Jurkat, Clone E6-1 (cell line): Measurements from ENCODE around the gene ZG16.

Experiments used
- DNase-seq: peaks from one replicate; pipeline ENCODE4 v3.0.0-alpha.2; 2011; ENCODE audit warnings: low read depth, low spot score
- H3K4me3 ChIP-seq: 2 replicates; pipeline ENCODE4 v1.5.1; 2011; ENCODE audit warnings: mild to moderate bottlenecking, low read length, control low read depth, moderate library complexity

ZG16 gene

DNA sequence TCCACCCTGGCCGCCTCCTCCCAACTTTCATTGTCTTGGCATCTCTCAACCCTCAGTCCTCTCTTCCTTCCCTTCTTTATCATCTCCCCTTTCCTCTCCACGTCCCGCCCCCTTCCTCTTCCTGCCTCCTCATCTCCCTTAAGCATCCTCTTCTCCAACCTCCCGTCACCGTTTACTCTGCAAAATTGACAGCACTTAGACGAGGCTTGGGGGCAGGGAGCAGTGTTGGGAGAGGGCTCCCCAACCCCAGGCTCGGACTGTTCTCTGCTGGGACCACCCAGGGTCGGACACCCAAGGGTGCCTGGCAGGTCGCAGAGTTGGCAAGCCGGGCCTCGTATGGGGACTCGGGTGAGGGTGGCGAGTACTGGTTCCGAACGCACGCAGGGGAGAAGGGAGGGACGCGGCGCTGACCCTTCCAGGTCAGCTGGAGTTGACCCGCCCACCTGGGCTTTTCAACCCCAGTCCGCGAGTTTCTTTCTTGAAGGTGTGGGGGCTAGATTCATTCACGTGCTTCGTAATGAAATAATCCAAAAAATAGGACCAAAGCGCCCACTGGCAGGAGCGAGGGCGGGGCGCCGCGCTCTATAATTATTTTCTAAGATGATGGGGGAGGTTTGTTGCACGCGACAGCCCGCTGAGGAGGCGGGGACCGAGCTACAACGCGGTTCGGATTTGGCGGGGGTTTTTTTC, 37.1 kb downstream of the ZG16 start:
- peak; percentile 45 for DNase-seq
- peak overlapping the region; percentile 86 for H3K4me3 ChIP-seq

DNA sequence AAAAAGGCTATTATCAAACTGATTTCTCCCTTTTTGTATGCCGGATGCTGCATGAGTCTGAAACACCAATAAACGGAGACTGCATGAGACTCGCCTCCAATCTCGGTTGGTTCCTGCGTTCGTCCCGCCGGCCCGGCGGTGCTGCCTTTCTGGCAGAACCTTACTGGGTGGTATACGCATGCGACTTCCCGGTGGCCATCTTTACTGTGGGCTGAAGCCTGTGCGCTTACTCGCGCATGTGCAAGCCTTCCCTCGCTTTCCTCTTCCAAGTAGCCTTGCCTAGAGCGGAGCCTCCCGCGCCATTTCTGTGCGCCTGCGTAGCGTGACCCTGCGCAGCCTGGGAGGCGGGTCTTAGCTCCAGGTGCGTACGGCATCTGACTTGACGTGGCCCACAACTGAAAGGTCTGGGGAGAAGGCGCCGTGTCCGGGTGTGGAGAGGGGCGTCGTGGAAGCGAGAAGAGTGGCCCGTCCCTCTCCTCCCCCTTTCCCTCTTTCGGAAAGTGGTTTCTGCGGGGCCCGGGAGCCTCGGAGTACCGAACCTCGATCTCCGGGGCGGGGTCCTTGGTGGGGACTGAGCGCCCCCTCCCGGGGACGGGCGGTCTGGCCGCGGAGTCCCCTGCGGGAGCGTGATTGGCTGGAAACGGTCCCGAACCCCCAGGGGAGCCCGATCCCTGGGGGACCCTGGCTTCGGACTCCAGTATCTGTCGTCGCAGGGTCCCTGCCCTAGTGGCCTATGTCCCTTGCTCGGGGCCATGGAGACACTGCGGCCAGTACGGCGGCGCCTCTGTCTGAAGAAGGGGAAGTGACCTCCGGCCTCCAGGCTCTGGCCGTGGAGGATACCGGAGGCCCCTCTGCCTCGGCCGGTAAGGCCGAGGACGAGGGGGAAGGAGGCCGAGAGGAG, 38.0 kb downstream of the ZG16 start, which contains the start of gene PAGR1:
Gene PAGR1 (plus strand): TSS at position 360 of the 901 bp plus-strand sequence. CDS start 374 bp downstream, at position 734.
- H3K4me3 ChIP-seq = peak within 1 kb of the TSS; percentile 86
- peak; percentile 100 for DNase-seq

DNA sequence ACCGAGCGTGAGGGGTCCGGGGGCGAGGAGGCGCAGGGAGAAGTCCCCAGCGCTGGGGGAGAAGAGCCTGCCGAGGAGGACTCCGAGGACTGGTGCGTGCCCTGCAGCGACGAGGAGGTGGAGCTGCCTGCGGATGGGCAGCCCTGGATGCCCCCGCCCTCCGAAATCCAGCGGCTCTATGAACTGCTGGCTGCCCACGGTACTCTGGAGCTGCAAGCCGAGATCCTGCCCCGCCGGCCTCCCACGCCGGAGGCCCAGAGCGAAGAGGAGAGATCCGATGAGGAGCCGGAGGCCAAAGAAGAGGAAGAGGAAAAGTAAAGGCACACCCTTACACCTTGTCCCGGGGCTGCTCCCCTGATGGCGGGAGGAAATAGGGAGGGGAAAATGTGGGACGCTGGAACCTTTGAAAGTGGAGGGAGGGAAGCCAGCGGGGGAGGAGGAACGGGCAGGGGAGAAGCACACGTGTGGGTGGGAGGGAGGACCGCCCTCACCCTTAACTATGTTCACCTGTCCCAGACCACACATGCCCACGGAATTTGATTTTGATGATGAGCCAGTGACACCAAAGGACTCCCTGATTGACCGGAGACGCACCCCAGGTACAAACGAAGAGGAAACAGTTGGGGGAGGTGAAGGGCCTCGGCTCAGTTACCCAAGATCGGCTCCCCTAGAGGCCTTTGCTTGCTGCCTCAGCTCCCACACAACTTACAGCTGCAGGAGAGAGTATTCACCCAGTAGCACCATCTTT, 38.8 kb downstream of the ZG16 start:
- peak; percentile 55 for DNase-seq

DNA sequence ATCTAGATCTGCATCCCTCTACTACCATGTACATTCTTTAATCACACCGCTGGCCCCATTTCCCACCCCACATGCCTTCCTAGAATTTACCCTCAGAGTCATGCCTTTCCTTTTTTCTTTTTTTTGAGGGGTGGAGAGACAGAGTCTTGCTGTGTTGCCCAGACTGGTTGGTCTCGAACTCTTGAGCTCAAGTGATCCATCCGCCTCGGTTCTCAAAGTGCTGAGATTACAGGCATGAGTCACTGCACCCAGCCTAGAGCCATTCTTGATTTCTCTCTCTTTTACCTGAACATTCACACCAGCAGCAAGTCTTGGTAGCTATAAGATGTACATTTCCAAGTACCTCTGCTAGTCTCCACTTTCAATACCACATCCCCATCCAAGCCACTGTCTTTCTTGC, 40.0 kb downstream of the ZG16 start:
- no peak for DNase-seq
- H3K4me3 ChIP-seq = no peak overlapping the region

More for the DNA sequence above, 38.8 kb downstream of the ZG16 start:
- H3K4me3 ChIP-seq = peak overlapping the region; percentile 86

DNA sequence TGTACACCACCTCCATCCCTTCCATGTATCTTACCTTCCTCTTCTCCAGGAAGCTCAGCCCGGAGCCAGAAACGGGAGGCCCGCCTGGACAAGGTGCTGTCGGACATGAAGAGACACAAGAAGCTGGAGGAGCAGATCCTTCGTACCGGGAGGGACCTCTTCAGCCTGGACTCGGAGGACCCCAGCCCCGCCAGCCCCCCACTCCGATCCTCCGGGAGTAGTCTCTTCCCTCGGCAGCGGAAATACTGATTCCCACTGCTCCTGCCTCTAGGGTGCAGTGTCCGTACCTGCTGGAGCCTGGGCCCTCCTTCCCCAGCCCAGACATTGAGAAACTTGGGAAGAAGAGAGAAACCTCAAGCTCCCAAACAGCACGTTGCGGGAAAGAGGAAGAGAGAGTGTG, 41.5 kb downstream of the ZG16 start:
- H3K4me3 ChIP-seq = peak overlapping the region; percentile 53

DNA sequence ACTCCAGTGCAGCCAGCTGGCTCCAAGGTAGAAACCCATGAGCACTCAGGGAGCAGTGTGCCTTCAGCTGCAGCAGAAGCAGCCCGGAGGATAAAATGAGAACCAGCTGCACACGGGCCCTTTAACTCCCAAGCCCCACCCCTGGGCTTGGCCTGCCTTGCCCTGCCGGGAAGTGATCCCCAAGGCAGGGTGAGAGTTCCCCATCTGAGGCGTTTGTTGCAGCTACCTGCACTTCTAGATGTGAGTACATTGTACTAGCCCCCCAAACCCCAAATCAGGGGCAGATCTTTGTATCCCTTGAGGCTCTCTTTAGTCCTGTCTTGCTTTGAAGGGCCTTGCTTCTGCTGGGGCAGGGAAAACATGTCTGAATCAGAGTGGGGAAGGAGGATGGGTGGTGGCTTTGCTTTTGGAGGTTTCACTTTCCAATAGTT, 42.2 kb downstream of the ZG16 start, which contains the start of gene MVP:
Gene MVP (plus strand): TSS at position 192 of the 431 bp plus-strand sequence. CDS start 10,088 bp downstream, outside the sequence.
- DNase-seq = peak; percentile 45
- H3K4me3 ChIP-seq = peak within 1 kb of the TSS; percentile 53

More for the DNA sequence above, 41.5 kb downstream of the ZG16 start:
- no peak for DNase-seq

DNA sequence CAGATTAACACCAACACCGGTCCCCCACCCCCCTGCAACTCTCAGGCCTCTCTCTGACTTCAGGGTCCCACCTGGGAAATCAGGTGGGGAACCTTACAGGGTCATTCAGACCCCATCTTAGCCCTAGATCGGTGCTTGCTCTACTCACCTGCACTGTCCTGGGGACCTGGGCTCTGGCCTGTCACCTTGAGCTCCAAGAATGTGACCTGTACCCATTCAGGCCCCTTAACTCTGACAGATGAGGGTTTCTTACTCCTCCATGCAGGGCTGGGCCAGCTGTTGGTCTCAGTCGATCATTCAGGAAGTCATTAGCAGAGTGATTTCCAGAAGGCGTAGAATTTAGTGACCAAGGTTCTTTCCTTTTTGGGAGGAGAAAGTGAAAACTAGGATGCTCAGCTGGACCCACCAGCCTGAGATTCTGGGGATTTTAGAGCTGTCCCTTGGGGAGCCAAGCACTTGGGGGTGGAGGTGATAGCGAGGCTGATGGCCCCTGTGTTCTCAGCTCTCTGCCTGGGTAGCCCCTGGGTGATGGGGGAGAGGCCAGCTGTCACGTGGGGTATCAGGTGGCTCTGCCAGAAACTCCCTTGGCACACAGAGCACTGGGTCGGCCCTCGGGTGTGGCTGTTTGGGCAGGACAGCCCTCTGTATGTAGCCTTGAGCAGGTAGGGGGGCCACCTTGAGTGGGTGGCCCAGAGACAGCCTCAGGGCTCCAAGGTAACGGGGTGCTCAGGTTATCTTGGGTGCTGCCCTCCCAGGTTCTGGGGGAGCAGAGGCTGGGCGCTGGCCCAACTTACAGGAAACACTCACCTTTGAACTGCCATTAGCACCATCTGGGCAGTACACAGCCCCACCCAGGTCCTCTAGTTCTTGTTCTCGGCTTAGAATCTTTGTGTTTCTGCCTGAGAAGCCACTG, 42.9 kb downstream of the ZG16 start:
- DNase-seq = no peak
- H3K4me3 ChIP-seq = peak overlapping the region; percentile 53

DNA sequence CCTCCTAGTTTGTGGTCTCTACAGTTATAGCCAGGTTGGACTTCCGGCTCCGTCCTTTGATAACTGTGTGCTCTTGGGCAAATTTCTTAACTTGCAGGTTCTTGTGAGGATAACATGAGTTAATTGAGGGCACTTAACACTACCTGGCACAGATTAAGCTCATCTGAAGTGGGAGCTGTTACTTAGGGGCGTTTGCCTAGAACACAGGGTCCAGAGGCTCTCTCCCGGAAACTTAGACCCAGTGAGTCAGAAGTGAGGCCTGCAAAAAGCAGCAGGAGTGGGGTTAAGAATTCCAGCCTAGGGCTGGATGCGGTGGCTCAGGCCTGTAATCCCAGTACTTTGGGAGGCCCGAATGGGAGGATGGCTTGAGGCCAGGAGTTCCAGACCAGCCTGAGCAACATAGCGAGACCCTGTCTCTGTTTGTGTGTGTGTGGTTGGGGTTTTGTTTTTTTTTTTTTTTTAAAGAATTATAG, 43.6 kb downstream of the ZG16 start:
- no peak overlapping the region for H3K4me3 ChIP-seq
- DNase-seq = no peak

DNA sequence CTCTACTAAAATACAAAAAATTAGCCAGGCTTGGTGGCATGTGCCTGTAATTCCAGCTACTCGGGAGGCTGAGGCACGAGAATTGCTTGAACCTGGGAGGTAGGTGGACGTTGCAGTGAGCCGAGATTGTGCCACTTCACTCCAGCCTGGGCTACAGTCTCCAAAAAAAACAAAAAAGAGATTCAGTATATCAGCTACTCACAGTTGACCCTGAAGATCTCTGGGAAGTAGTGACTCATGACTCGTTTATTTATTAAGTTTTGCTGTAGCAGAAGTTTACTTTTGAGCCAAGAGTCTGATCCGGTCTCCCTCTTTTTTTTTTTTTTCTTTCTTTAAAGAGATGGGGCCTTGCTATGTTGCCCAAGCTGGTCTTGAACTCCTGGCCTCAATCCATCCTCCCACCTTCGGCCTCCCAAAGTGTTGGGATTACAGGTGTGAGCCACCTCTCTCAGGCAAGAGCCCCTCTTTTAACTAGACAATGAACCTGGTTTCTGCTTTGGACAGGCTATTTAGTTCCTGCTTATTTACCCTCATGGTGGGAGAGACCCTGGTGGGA, 46.6 kb downstream of the ZG16 start:
- no peak overlapping the region for H3K4me3 ChIP-seq
- no peak for DNase-seq

DNA sequence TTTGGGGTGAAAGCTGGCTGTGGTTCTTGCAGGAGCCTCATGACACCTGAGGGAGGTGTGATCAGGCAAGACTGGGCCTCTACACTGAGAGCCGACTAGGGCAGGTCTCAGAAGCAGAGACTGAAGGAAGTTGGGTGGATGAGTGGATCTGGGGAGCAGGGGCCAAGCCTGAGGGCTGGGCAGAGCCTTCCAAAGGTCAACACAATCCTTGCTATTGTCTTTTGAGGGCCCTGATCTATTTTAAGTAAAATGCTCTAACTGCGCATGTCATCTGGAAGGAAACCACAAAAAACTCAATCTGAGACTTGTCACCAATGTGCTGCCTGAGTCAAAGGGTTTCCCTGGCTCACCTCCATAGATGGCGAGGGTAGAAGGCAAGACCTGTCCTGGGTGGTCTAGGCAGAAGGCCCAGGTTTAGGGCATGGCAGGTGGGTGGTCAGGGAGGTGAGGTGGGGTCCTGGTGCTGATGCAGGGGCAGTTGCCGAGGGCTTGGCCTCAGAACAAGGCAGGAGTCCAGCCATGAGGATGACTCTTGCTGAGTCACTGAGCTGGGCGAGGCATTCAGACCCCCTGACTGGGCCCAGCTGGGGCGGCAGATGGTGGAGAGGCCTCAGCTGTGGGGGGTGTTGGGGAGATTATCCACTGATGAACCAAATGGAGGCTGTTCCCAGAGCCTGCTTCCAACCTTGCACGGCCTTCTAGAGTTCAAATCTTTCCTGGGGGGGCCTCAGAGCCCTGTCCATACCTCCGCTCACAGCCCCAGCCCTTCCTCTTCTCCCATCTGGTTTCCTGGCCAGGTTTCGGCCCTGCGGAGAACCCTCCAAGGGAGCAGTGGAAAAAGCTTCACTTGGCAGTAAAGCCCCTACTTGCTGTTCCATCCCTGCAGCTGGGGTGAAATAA, 47.3 kb downstream of the ZG16 start:
- H3K4me3 ChIP-seq = no peak overlapping the region
- DNase-seq = peak; percentile 73

DNA sequence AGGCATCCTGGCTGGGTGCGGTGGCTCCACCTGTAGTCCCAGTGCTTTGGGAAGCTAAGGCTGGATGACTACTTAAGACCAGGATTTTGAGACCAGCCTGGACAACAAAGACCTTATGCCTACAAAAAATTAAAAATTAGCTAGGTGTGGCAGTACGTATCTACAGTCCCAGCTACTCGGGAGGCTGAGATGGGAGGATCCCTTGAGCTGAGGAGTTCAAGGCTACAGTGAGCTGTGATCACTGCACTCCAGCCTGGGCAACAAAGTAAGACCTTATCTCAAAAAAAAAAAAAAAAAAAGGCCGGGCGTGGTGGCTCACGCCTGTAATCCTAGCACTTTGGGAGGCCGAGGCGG, 48.3 kb downstream of the ZG16 start:
- no peak overlapping the region for H3K4me3 ChIP-seq
- no peak for DNase-seq

DNA sequence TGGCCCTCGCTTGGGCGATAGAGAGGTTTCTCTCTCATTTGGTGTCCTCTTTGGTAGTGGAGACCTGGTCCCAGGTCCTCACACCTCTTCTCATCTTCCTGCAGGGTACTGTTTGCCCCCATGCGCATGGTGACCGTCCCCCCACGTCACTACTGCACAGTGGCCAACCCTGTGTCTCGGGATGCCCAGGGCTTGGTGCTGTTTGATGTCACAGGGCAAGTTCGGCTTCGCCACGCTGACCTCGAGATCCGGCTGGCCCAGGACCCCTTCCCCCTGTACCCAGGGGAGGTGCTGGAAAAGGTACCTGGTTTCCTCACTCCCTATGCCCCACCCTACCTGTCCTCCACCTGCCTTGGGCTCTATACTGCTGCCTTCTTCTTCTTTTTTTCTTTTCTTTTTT, 52.7 kb downstream of the ZG16 start:
- no peak for DNase-seq
- no peak overlapping the region for H3K4me3 ChIP-seq

DNA sequence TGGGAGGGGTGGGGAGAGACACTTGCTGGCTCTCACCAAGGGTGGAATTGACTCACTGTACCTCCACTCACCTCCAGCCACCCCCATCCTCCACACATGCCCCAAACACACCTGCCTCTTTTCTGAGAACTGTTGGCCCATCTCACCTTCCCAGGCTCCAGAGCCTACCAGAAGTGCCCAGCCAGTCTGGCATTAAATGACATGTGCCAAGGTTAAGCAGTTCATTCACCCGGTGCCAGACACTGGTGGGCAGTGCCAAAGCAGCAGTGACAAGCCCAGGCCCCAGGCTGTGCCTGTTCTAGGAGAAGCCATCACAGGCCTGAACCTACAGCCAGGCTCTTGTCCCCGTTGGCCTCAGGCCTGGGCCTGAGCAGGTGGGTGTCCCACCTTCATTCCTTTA, 53.4 kb downstream of the ZG16 start:
- no peak for DNase-seq
- H3K4me3 ChIP-seq = no peak overlapping the region
